GM18867 (cell line): ENCODE results near the gene ANK3.

Source experiments
- ATAC-seq: cut with Tn5 transposase; IDR thresholded peaks from one replicate; pipeline ENCODE4 v1.9.1; 2021; ENCODE audit warnings: mild to moderate bottlenecking, moderate library complexity; ENCODE audit not compliant: unreplicated experiment

Gene ANK3

GRCh38 chr10:60389413-60390025 lies at the start of gene ANK3:
TSS of gene ANK3 (minus strand) at chr10:60389875. CDS start at chr10:60389538, 337 bp downstream.
- ATAC-seq = no peak

GRCh38 chr10:60434418-60435046 lies 44.9 kb upstream of the ANK3 start:
- no peak for ATAC-seq

- no peak for ATAC-seq
These were observed 44.0 kb upstream of the ANK3 start for GRCh38 chr10:60433684-60434083.

GRCh38 chr10:60430836-60431597 lies 41.3 kb upstream of the ANK3 start:
- no peak for ATAC-seq

GRCh38 chr10:60430017-60430416 lies 40.3 kb upstream of the ANK3 start:
- ATAC-seq = no peak

- ATAC-seq = no peak
These were observed 39.6 kb upstream of the ANK3 start for GRCh38 chr10:60429084-60429849.

- no peak for ATAC-seq
These were observed 38.7 kb upstream of the ANK3 start for GRCh38 chr10:60428387-60428737.

- no peak for ATAC-seq
These were observed 38.2 kb upstream of the ANK3 start for GRCh38 chr10:60427709-60428386.

- no peak for ATAC-seq
These were observed 37.5 kb upstream of the ANK3 start for GRCh38 chr10:60427148-60427547.

- no peak for ATAC-seq
These were observed 36.8 kb upstream of the ANK3 start for GRCh38 chr10:60426425-60426824.

GRCh38 chr10:60425392-60426110 lies 35.9 kb upstream of the ANK3 start:
- ATAC-seq = no peak

GRCh38 chr10:60424971-60425370 lies 35.3 kb upstream of the ANK3 start:
- ATAC-seq = no peak

- ATAC-seq = no peak
These were observed 34.2 kb upstream of the ANK3 start for GRCh38 chr10:60423920-60424319.

- no peak for ATAC-seq
These were observed 33.1 kb upstream of the ANK3 start for GRCh38 chr10:60422809-60423208.

- no peak for ATAC-seq
These were observed 31.6 kb upstream of the ANK3 start for GRCh38 chr10:60420991-60421894.

- no peak for ATAC-seq
These were observed 29.6 kb upstream of the ANK3 start for GRCh38 chr10:60419249-60419648.

GRCh38 chr10:60417901-60418300 lies 28.2 kb upstream of the ANK3 start:
- no peak for ATAC-seq

GRCh38 chr10:60417024-60417423 lies 27.3 kb upstream of the ANK3 start:
- no peak for ATAC-seq

GRCh38 chr10:60414877-60415585 lies 25.4 kb upstream of the ANK3 start:
- ATAC-seq = no peak
